Measurements from ENCODE around the gene GARIN5A.

DNA sequence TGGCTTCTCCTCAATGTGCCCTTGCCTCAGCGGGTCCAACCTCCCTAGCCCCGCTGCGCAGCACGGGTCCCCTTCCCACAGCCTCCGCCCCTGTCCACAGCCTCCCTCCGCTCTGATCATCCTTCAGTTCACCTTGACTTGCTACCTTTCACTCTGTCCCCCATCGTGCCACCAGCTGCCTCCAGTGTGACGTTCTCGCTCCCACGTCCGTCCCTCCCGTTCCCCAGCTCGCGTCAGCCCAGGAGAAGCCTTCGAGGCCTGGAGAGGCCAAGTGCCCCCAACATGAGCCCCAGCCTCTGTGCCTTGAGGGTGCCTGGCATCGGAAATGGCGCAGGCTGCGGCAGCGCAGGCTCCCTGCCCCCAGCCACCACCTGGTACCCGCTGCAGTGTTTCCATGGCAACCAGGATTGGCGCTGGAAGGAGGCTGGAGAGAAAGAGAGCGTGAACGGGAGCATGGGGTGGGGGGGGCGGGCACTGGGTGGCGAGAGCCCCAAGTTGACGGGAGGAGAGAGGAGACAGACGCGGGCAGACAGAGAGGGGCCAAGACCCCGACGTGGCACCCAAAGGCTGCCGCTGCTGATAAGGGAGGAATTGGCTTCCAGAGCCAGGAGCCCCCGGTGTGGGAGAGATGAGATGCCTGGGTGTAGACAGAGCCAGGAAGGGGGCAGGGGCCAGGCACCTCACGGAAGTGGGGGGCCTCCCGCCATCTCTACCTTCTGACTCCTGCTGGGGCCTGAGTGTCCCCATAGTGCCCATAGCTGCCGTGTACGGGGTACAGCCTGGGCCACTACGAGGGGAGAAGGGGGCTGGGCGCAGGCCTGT, 37.9 kb upstream of the GARIN5A start:
- TF ChIP-seq, protein P1, sequence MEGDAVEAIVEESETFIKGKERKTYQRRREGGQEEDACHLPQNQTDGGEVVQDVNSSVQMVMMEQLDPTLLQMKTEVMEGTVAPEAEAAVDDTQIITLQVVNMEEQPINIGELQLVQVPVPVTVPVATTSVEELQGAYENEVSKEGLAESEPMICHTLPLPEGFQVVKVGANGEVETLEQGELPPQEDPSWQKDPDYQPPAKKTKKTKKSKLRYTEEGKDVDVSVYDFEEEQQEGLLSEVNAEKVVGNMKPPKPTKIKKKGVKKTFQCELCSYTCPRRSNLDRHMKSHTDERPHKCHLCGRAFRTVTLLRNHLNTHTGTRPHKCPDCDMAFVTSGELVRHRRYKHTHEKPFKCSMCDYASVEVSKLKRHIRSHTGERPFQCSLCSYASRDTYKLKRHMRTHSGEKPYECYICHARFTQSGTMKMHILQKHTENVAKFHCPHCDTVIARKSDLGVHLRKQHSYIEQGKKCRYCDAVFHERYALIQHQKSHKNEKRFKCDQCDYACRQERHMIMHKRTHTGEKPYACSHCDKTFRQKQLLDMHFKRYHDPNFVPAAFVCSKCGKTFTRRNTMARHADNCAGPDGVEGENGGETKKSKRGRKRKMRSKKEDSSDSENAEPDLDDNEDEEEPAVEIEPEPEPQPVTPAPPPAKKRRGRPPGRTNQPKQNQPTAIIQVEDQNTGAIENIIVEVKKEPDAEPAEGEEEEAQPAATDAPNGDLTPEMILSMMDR (IDR thresholded peaks at IDR 0.05; ENCODE audit: low read depth, low read length, poor library complexity, severe bottlenecking): no peak
- no peak for TF ChIP-seq EZH2phosphoT487 (IDR thresholded peaks at IDR 0.05; ENCODE audit: borderline replicate concordance, low read length)

Data from DOHH2 (cell line).